HL-60/S4 treated with retinoic acid at 250 ng/mL for 4 days and 3 days (cell line): ENCODE results near the gene HSD17B8.

ENCODE experiments used
- in situ Hi-C: fragments of 300-500 bp; cut with MboI; formaldehyde crosslinking; loops from 2 replicates; pipeline ENCODE4 v1.7.0; 2022; ENCODE audit warnings: low sequenced_read_pairs

The HSD17B8 gene

GRCh38 chr6:33171016-33171879 lies 33.2 kb upstream of the HSD17B8 start:
- in situ Hi-C loops, result no loop called here

GRCh38 chr6:33171880-33172687 lies 32.4 kb upstream of the HSD17B8 start:
- in situ Hi-C loops, result no loop called here

- in situ Hi-C loops, result no loop called here
Observed at GRCh38 chr6:33172688-33173534, 31.5 kb upstream of the HSD17B8 start.

- in situ Hi-C loops, result no loop called here
Observed at GRCh38 chr6:33173535-33174180, 30.8 kb upstream of the HSD17B8 start.

GRCh38 chr6:33174784-33175183 lies 29.7 kb upstream of the HSD17B8 start:
- in situ Hi-C loops, result no loop called here

- in situ Hi-C loops, result no loop called here
Observed at GRCh38 chr6:33175436-33176069, 28.9 kb upstream of the HSD17B8 start.

GRCh38 chr6:33176906-33177305 lies 27.5 kb upstream of the HSD17B8 start:
- in situ Hi-C loops, result no loop called here

GRCh38 chr6:33177552-33178446 lies 26.7 kb upstream of the HSD17B8 start:
- in situ Hi-C loops, result no loop called here

GRCh38 chr6:33178755-33179475 lies 25.5 kb upstream of the HSD17B8 start:
- in situ Hi-C loops, result no loop called here

GRCh38 chr6:33181141-33181540 lies 23.3 kb upstream of the HSD17B8 start:
- in situ Hi-C loops, result no loop called here

GRCh38 chr6:33183071-33183683 lies 21.3 kb upstream of the HSD17B8 start:
- in situ Hi-C loops, result no loop called here

- in situ Hi-C loops, result no loop called here
Observed at GRCh38 chr6:33185190-33185589, 19.3 kb upstream of the HSD17B8 start.

- in situ Hi-C loops, result no loop called here
Observed at GRCh38 chr6:33185654-33186187, 18.7 kb upstream of the HSD17B8 start.

GRCh38 chr6:33187809-33188208 lies 16.6 kb upstream of the HSD17B8 start:
- in situ Hi-C loops, result no loop called here

- in situ Hi-C loops, result no loop called here
Observed at GRCh38 chr6:33189164-33189563, 15.3 kb upstream of the HSD17B8 start.

GRCh38 chr6:33189625-33190448 lies 14.6 kb upstream of the HSD17B8 start:
- in situ Hi-C loops, result no loop called here
